NCI-H2107 treated with DMSO at 0.1 percent for 48 hours (cell line): ENCODE data around the gene MRC2.

Experiments used
- DNase-seq: peaks from one replicate; lab custom pipeline; 2025; ENCODE audit not compliant: unreplicated experiment; lab: John Stamatoyannopoulos, UW

Gene MRC2

GRCh38 chr17:62716834-62717588 lies 89.5 kb downstream of the MRC2 start:
- no peak for DNase-seq

- no peak for DNase-seq
Observed at GRCh38 chr17:62717589-62717855, 90.1 kb downstream of the MRC2 start.

- no peak for DNase-seq
Observed at GRCh38 chr17:62717889-62718288, 90.4 kb downstream of the MRC2 start.

- no peak for DNase-seq
Observed at GRCh38 chr17:62718429-62718828, 91.0 kb downstream of the MRC2 start.

- no peak for DNase-seq
Observed at GRCh38 chr17:62719586-62719985, 92.1 kb downstream of the MRC2 start.

GRCh38 chr17:62720126-62720850 lies 92.8 kb downstream of the MRC2 start:
- no peak for DNase-seq

- no peak for DNase-seq
Observed at GRCh38 chr17:62722625-62723024, 95.2 kb downstream of the MRC2 start.

- DNase-seq = no peak
Observed at GRCh38 chr17:62723842-62724241, 96.4 kb downstream of the MRC2 start.

- no peak for DNase-seq
Observed at GRCh38 chr17:62724398-62725146, 97.1 kb downstream of the MRC2 start.

- no peak for DNase-seq
Observed at GRCh38 chr17:62725791-62726249, 98.3 kb downstream of the MRC2 start.

- no peak for DNase-seq
Observed at GRCh38 chr17:62727916-62728672, 100.6 kb downstream of the MRC2 start.

- DNase-seq = no peak
Observed at GRCh38 chr17:62732125-62732524, 104.7 kb downstream of the MRC2 start.

GRCh38 chr17:62735044-62735651 lies 107.7 kb downstream of the MRC2 start:
- DNase-seq = no peak

GRCh38 chr17:62737513-62737912 lies 110.0 kb downstream of the MRC2 start:
- no peak for DNase-seq

GRCh38 chr17:62738281-62738680 lies 110.8 kb downstream of the MRC2 start:
- DNase-seq = no peak

- DNase-seq = no peak
Observed at GRCh38 chr17:62739645-62740388, 112.3 kb downstream of the MRC2 start.

GRCh38 chr17:62741290-62741689 lies 113.8 kb downstream of the MRC2 start:
- DNase-seq = no peak
